Astrocyte (in vitro differentiated cells and primary cell): ENCODE results near the gene WDR27.

Experiments
- EZH2 ChIP-seq: IDR thresholded peaks from 2 replicates; pipeline ENCODE4 v1.6.1; 2012; ENCODE audit warnings: mild to moderate bottlenecking, low read length, inconsistent platforms; ENCODE audit not compliant: insufficient read depth
- TF ChIP-seq, protein P1 (sequence below): IDR thresholded peaks from 2 replicates; pipeline ENCODE4 v1.5.1; 2011; ENCODE audit warnings: low read depth, mild to moderate bottlenecking, inconsistent platforms, low read length, moderate library complexity; ENCODE audit not compliant: insufficient read depth

DNA sequence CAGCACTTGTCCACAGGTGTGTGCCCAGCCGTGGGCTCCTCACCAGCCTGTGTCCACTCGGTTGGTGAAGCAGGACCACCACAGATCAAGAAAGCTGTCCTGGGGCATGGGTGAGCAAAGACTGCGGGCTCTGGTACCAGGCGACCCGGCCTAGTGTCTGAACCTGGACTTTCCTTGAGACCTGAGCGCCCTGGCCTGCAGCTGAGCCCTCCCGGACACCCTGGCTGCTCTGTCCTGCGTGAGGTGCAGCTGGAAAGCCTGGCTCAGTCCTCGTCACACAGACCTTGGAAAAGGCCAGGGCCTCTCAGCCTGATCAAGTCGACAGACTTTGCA, 247.0 kb downstream of the WDR27 start:
- no peak for TF ChIP-seq EZH2
- TF ChIP-seq, protein P1, sequence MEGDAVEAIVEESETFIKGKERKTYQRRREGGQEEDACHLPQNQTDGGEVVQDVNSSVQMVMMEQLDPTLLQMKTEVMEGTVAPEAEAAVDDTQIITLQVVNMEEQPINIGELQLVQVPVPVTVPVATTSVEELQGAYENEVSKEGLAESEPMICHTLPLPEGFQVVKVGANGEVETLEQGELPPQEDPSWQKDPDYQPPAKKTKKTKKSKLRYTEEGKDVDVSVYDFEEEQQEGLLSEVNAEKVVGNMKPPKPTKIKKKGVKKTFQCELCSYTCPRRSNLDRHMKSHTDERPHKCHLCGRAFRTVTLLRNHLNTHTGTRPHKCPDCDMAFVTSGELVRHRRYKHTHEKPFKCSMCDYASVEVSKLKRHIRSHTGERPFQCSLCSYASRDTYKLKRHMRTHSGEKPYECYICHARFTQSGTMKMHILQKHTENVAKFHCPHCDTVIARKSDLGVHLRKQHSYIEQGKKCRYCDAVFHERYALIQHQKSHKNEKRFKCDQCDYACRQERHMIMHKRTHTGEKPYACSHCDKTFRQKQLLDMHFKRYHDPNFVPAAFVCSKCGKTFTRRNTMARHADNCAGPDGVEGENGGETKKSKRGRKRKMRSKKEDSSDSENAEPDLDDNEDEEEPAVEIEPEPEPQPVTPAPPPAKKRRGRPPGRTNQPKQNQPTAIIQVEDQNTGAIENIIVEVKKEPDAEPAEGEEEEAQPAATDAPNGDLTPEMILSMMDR: no peak
